Central memory CD8-positive, alpha-beta T cell (primary cell): ENCODE data around the gene FAM228B.
"Not testable (repeated sequence)": the region's sequence is repeated elsewhere in the genome, so short reads cannot be mapped to it uniquely, and the experiment has no call there.

ENCODE experiments used
- ATAC-seq: fragments of 150-1000 bp; cut with Tn5 transposase; replicated peaks from 2 replicates; pipeline ENCODE4 v1.10.0; 2022; ENCODE audit warnings: mild to moderate bottlenecking, moderate FRiP score, moderate number of reproducible peaks; ENCODE audit not compliant: poor library complexity, severe bottlenecking; ENCODE audit errors: extremely low read depth
- DNase-seq, 2 donors: peaks; one replicate each; pipeline ENCODE4 v3.0.0; 2021; ENCODE audit warnings: low spot score in 2 of 2
- H3K27ac Mint-ChIP-seq: one replicate; pipeline ENCODE4 v1.8.0; 2022; ENCODE audit warnings: low read depth, mild to moderate bottlenecking, moderate library complexity, mixed read lengths
- H3K27me3 Mint-ChIP-seq: one replicate; pipeline ENCODE4 v1.8.0; 2022; ENCODE audit warnings: mixed read lengths
- H3K36me3 Mint-ChIP-seq: one replicate; pipeline ENCODE4 v1.8.0; 2022; ENCODE audit warnings: mild to moderate bottlenecking, moderate library complexity, mixed read lengths; ENCODE audit not compliant: insufficient read depth
- H3K4me1 Mint-ChIP-seq: one replicate; pipeline ENCODE4 v1.8.0; 2022; ENCODE audit warnings: mixed read lengths
- H3K4me3 Mint-ChIP-seq: one replicate; pipeline ENCODE4 v1.8.0; 2022; ENCODE audit warnings: mild to moderate bottlenecking, moderate library complexity, mixed read lengths
- H3K9me3 Mint-ChIP-seq: one replicate; pipeline ENCODE4 v1.8.0; 2022; ENCODE audit warnings: mixed read lengths

Gene FAM228B

GRCh38 chr2:24174851-24175277, 51.6 kb downstream of the FAM228B start, which contains the start of gene FAM228A:
FAM228A (plus strand) TSS chr2:24175053; CDS start chr2:24175481, 428 bp downstream.
- H3K4me3 Mint-ChIP-seq = no peak within 1 kb of the TSS
- DNase-seq = no peak
- ATAC-seq = no peak

DNA sequence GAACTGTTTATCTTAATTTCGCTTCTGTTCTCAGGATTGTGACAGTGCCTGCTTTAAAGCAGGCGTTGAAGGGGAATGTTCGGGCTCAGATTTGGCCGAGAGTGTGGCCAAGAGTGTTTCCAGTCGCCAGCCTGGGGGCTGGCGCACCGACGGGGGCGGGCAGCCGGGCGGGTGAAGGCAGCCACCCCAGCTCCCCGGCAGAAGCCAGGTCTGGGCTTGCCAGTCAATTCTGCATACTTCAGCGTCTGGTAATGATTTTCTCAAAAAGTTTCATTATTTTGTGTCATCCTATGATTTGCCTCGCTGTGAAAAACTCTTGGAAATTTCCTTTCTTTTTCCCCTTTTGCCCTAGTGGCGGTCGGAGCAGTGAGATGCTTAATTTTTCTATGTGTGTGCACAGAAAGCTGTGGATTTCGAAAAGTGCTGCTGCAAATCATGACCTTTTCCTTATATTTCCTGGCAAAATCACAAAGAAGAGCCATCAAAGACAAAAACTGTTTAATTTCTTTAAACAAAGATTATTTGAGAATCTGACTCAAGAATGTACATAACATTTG, 52.4 kb downstream of the FAM228B start:
- H3K9me3 Mint-ChIP-seq = no peaks in the 10 kb centered on the region
- H3K4me1 Mint-ChIP-seq = no peaks in the 10 kb centered on the region
- no peaks in the 10 kb centered on the region for H3K36me3 Mint-ChIP-seq
- H3K4me3 Mint-ChIP-seq = no peak overlapping the region
- no peak overlapping the region for H3K27ac Mint-ChIP-seq
- no peaks in the 10 kb centered on the region for H3K27me3 Mint-ChIP-seq
- ATAC-seq (no peak), DNase-seq (no peak)

More at GRCh38 chr2:24174851-24175277, 51.6 kb downstream of the FAM228B start, which contains the start of gene FAM228A:
- Mint-ChIP-seq H3K27ac (no peak within 1 kb of the TSS), H3K36me3 (no peaks in the 10 kb centered on the region), H3K27me3 (no peaks in the 10 kb centered on the region), H3K9me3 (no peaks in the 10 kb centered on the region), H3K4me1 (no peaks in the 10 kb centered on the region)

DNA sequence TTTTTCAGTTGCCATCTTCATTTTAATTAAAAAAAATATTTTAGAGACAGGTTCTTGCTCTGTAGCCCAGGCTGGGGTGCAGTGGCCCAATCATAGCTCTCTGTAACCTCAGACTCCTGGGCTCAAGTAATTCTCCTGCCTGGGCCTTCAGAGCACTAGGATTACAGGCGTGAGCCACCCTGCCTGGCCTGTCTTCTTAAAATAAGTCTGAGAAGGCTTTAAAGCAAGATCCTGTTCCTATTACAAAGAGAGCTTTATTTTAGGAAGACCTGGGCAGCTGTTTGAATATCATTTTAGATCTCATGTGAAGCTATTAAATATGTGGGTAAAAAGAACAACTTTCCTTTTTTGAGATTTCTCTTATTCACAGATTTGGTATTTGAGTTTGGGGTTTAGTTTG, 53.1 kb downstream of the FAM228B start:
- H3K4me3 Mint-ChIP-seq = no peak overlapping the region
- no peaks in the 10 kb centered on the region for H3K27me3 Mint-ChIP-seq
- H3K27ac Mint-ChIP-seq = no peak overlapping the region
- DNase-seq = no peak
- no peaks in the 10 kb centered on the region for H3K4me1 Mint-ChIP-seq
- no peak for ATAC-seq
- H3K9me3 Mint-ChIP-seq = no peaks in the 10 kb centered on the region
- H3K36me3 Mint-ChIP-seq = no peaks in the 10 kb centered on the region

DNA sequence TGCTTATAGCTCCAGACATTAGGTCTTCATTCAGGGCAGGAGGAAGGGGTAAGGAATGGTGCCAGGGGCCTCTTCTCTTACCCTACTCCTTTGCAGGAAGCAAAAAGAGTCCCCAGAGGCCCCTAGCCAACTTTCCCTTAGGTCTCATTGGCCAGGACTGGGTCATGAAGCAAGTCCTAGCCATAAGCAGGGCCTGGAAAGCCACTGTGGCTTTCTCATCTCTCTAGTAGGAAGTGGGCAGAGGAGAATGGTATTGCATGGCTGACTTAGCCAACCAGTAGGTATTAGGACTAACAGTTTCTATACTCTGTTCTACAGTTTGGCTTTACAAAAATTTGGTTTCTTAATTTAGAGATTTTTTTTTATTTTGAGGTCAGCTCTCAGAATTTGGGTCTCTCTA, 56.4 kb downstream of the FAM228B start:
- ATAC-seq = no peak
- no peaks in the 10 kb centered on the region for H3K27me3 Mint-ChIP-seq
- no peak overlapping the region for H3K27ac Mint-ChIP-seq
- H3K4me3 Mint-ChIP-seq = no peak overlapping the region
- H3K36me3 Mint-ChIP-seq = peaks cover 2% of the 10 kb centered on the region
- no peaks in the 10 kb centered on the region for H3K4me1 Mint-ChIP-seq
- no peak for DNase-seq
- no peaks in the 10 kb centered on the region for H3K9me3 Mint-ChIP-seq

GRCh38 chr2:24181849-24182248, 58.6 kb downstream of the FAM228B start:
- Mint-ChIP-seq H3K27ac (no peak overlapping the region), H3K27me3 (no peaks in the 10 kb centered on the region), H3K4me3 (no peak overlapping the region), H3K4me1 (no peaks in the 10 kb centered on the region), H3K9me3 (no peaks in the 10 kb centered on the region), H3K36me3 (peaks cover 2% of the 10 kb centered on the region)
- DNase-seq (no peak), ATAC-seq (no peak)

- Mint-ChIP-seq H3K27ac (no peak overlapping the region), H3K27me3 (no peaks in the 10 kb centered on the region), H3K4me3 (no peak overlapping the region), H3K9me3 (no peaks in the 10 kb centered on the region), H3K36me3 (peaks cover 2% of the 10 kb centered on the region), H3K4me1 (no peaks in the 10 kb centered on the region)
- ATAC-seq (no peak), DNase-seq (no peak)
Observed at GRCh38 chr2:24182507-24182906, 59.2 kb downstream of the FAM228B start.

- Mint-ChIP-seq H3K4me1 (no peaks in the 10 kb centered on the region), H3K27me3 (no peaks in the 10 kb centered on the region), H3K9me3 (no peaks in the 10 kb centered on the region), H3K27ac (no peak overlapping the region), H3K4me3 (no peak overlapping the region), H3K36me3 (peaks cover 2% of the 10 kb centered on the region)
- ATAC-seq (no peak), DNase-seq (no peak)
Observed at GRCh38 chr2:24183366-24184069, 60.2 kb downstream of the FAM228B start.

- no peak overlapping the region for H3K27ac Mint-ChIP-seq
- peaks cover 10% of the 10 kb centered on the region for H3K27me3 Mint-ChIP-seq
Observed at GRCh38 chr2:24189551-24189950, 66.3 kb downstream of the FAM228B start.

DNA sequence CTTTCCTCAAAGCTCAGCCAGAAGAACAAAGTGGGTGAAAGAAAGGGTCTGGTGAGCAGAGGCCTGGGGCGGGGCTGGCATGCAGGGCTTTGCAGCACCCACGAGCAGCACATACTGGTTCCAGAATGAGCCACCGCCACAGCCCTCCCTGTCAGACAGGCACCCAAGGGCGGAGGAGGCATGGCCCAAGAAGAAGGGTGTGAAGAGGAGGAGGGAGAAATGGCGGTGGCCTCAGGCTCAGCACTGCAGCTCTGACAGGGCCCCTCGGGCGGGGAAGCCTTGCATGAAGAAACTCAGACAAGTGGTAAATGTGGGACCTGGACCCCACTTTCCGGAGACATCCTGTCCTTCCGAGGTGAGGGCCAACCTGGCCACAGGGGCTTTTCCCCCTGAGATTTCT, 67.2 kb downstream of the FAM228B start:
- Mint-ChIP-seq H3K27ac (no peak overlapping the region), H3K9me3 (no peaks in the 10 kb centered on the region)
- no peak for ATAC-seq

More at GRCh38 chr2:24189551-24189950, 66.3 kb downstream of the FAM228B start:
- Mint-ChIP-seq H3K9me3 (no peaks in the 10 kb centered on the region), H3K4me1 (no peaks in the 10 kb centered on the region), H3K4me3 (no peak overlapping the region), H3K36me3 (no peaks in the 10 kb centered on the region)
- DNase-seq = no peak
- no peak for ATAC-seq

DNA sequence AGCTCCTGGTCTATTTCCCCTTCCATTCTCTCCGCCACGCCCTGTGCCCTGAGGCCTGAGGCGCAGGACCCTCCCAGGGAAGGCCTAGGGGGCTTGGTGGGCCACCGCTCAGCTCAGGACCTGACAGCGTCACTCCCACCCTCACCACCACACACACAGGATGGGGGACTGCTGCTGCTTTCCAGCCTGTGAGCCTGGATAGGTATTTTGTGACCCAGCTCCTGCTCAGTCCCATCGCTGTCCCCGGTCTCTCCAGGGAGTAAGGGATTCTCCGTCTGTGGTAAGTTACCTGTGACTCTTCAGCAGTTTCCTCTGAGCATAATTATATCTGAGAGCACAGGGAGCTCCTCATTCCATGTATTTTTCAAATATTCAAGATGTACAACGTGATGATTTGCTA, 67.9 kb downstream of the FAM228B start:
- no peak for DNase-seq
- H3K27ac Mint-ChIP-seq = no peak overlapping the region
- H3K9me3 Mint-ChIP-seq = no peaks in the 10 kb centered on the region
- H3K36me3 Mint-ChIP-seq = no peaks in the 10 kb centered on the region
- peaks cover 10% of the 10 kb centered on the region for H3K27me3 Mint-ChIP-seq
- H3K4me1 Mint-ChIP-seq = no peaks in the 10 kb centered on the region
- H3K4me3 Mint-ChIP-seq = no peak overlapping the region
- ATAC-seq = no peak

More for the DNA sequence above, 67.2 kb downstream of the FAM228B start:
- Mint-ChIP-seq H3K27me3 (peaks cover 10% of the 10 kb centered on the region), H3K4me3 (no peak overlapping the region), H3K36me3 (no peaks in the 10 kb centered on the region), H3K4me1 (no peaks in the 10 kb centered on the region)
- DNase-seq = no peak

GRCh38 chr2:24191848-24192247, 68.6 kb downstream of the FAM228B start:
- peaks cover 1% of the 10 kb centered on the region for H3K36me3 Mint-ChIP-seq
- H3K4me1 Mint-ChIP-seq = no peaks in the 10 kb centered on the region
- DNase-seq = no peak
- H3K9me3 Mint-ChIP-seq = peaks cover 6% of the 10 kb centered on the region
- ATAC-seq = no peak
- no peak overlapping the region for H3K27ac Mint-ChIP-seq
- no peak overlapping the region for H3K4me3 Mint-ChIP-seq
- peaks cover 10% of the 10 kb centered on the region for H3K27me3 Mint-ChIP-seq

DNA sequence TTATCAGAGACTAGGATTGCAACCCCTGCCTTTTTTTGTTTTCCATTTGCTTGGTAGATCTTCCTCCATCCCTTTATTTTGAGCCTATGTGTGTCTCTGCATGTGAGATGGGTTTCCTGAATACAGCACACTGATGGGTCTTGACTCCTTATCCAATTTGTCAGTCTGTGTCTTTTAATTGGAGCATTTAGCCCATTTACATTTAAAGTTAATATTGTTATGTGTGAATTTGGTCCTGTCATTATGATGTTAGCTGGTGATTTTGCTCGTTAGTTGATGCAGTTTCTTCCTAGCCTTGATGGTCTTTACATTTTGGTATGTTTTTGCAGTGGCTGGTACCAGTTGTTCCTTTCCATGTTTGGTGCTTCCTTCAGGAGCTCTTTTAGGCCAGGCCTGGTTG, 73.9 kb downstream of the FAM228B start:
- ATAC-seq, H3K27me3 Mint-ChIP-seq, DNase-seq, H3K36me3 Mint-ChIP-seq, H3K27ac Mint-ChIP-seq, H3K9me3 Mint-ChIP-seq, H3K4me1 Mint-ChIP-seq, H3K4me3 Mint-ChIP-seq: not testable (repeated sequence)

DNA sequence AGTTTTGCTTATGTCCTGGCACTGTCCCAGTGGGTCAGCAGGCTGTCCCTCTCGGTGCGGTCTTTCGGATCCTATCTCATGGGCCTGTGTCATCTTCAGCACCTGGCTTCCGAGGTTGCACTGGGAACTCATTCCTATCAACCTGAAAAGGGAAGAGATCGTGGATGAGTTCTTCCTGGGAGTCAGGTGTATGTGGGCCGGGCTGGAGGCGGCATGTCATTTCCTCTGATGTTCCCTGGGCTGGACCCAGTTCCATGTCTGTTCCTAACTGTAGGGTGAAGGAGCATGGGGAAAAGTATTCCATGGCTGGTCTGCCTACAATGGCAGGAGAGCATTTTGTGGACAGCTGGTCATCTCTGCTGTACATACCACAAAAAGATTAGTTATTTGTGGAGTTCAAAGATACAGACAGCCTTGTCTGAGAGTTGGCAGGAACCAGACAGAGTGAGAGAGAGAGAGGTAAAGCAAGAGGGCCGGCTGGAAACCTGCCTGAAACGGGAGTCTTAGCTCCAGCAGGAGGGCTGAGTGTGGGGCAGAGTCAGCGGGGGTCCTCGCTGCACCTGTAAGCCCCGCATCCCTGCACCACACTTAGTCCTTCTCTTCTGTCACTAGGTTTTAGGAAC, 76.8 kb downstream of the FAM228B start:
- Mint-ChIP-seq H3K27me3 (no peaks in the 10 kb centered on the region), H3K27ac (no peak overlapping the region), H3K36me3 (peaks cover 23% of the 10 kb centered on the region), H3K4me1 (no peaks in the 10 kb centered on the region), H3K4me3 (no peak overlapping the region), H3K9me3 (peaks cover 7% of the 10 kb centered on the region)
- DNase-seq (no peak), ATAC-seq (no peak)
